Right lobe of liver (tissue), 6 donors: ENCODE data around the gene SYT3. TPM values are rescaled to one million over a fixed set of nuclear protein-coding genes. Genes with fewer than 3 reads are reported as not detected.
"Not testable (repeated sequence)": the region's sequence is repeated elsewhere in the genome, so short reads cannot be mapped to it uniquely, and the experiment has no call there.

Source experiments
- ATAC-seq, 4 donors: fragments of 200-7000 bp; cut with Tn5 transposase; one replicate each; pipeline ENCODE4 v1.9.1; 2020; ENCODE audit warnings: mild to moderate bottlenecking in 4 of 4, moderate library complexity in 4 of 4
- DNase-seq, 3 donors: peaks; one replicate each; pipeline ENCODE4 v3.0.0-alpha.2; 2020
- H3K27ac ChIP-seq, 3 donors: fragments of 200-600 bp; one replicate each; pipeline ENCODE4 v1.8.0; 2022
- H3K27me3 ChIP-seq, 2 donors: fragments of 200-600 bp; one replicate each; pipeline ENCODE4 v1.8.0; 2022
- H3K36me3 ChIP-seq, 4 donors: fragments of 200-600 bp; sonication (generic) in 1 of 4; one replicate each; pipeline versions ENCODE4 v1.5.1 to v1.8.0; 2017 to 2022; ENCODE audit warnings: control low read depth in 1 of 4
- H3K4me1 ChIP-seq, 4 donors: fragments of 200-600 bp; sonication (generic) in 1 of 4; one replicate each; pipeline versions ENCODE4 v1.5.1 to v1.8.0; 2017 to 2022; ENCODE audit warnings: control low read depth in 1 of 4
- H3K4me3 ChIP-seq, 3 donors: fragments of 200-600 bp; one replicate each; pipeline ENCODE4 v1.8.0; 2022
- H3K9me3 ChIP-seq, 4 donors: fragments of 200-600 bp; sonication (generic) in 1 of 4; one replicate each; pipeline versions ENCODE4 v1.5.1 to v1.8.0; 2017 to 2022; ENCODE audit warnings: control low read depth in 1 of 4
- POLR2A ChIP-seq: fragments of 450-650 bp; IDR thresholded peaks from one replicate; pipeline ENCODE4 v1.6.1; 2017; ENCODE audit warnings: antibody characterized with exemption, mild to moderate bottlenecking
- WGBS: methylation state at CpG from one replicate; pipeline ENCODE4 v1.1.6; 2018; ENCODE audit warnings: low coverage, low lambda C conversion rate; ENCODE audit not compliant: insufficient coverage; ENCODE audit errors: missing lambda C conversion rate; 5-methylcytosine and 5-hydroxymethylcytosine counted together
- intact Hi-C, 2 donors: fragments of 100-400 bp; cut with DNase I; formaldehyde crosslinking; loops; one replicate each; pipeline versions ENCODE4 v1.11.2 to v1.14.1; 2022
- total RNA-seq, 6 experiments: library from RNA; depleted of rRNA in 2 of 6; stranded (reverse); fragments of >200 nt in 2 of 6; fragmentation: NEBNext Ultra II Directional in 3 of 6; extraction: Animal tissue kit (Norgen Biotek cat#: 25700) in 3 of 6; gene quantifications; one replicate each; pipeline versions ENCODE4 v1.1.0 to v1.2.4, GENCODE V29; 2016 to 2023
- TF ChIP-seq, protein P1 (sequence below), 4 donors: fragments of 200-600 bp in 3 of 4; fragments of 450-650 bp in 1 of 4; IDR thresholded peaks; one replicate each; pipeline versions ENCODE4 v1.5.1 to v1.8.0; 2016 to 2022; ENCODE audit warnings: antibody characterized with exemption in 4 of 4, mild to moderate bottlenecking in 2 of 4
- donor health status: DM: no; HTN: yes; CAD: no.
- donor health status: DM: no; HTN: no; CAD: no.
- donor health status: DM: no; HTN: no; CAD: no.
- donor health status: DM: no; HTN: yes; CAD: no.
- donor health status: DM: no; HTN: yes; CAD: no.

Gene SYT3
- total RNA-seq, 6 experiments from 2014 or later: not detected

DNA sequence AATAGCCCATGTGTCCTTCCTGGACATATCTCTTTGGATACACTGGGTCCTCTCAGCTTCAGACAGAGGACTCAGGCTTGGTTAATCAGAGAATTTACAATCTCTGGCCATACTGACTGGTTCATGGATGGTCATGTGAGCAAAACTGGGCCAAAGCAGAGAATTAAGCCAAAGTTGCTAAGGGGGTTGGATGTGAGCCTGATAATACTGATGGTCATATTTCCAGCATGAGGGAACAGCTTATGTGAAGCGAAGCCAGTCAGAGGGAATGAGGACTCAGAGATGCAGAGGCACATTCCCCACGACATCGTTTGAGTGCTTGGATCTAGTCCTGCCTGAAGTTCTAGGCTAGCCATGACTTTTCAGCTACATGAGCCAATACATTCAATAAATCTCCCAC, 49.5 kb downstream of the SYT3 start:
- Histone ChIP-seq H3K36me3 (no peaks in the 10 kb centered on the region), H3K9me3 (no peaks in the 10 kb centered on the region), H3K4me3 (no peak overlapping the region), H3K27ac (no peak overlapping the region), H3K27me3 (no peaks in the 10 kb centered on the region), H3K4me1 (no peaks in the 10 kb centered on the region)
- TF ChIP-seq, protein P1, sequence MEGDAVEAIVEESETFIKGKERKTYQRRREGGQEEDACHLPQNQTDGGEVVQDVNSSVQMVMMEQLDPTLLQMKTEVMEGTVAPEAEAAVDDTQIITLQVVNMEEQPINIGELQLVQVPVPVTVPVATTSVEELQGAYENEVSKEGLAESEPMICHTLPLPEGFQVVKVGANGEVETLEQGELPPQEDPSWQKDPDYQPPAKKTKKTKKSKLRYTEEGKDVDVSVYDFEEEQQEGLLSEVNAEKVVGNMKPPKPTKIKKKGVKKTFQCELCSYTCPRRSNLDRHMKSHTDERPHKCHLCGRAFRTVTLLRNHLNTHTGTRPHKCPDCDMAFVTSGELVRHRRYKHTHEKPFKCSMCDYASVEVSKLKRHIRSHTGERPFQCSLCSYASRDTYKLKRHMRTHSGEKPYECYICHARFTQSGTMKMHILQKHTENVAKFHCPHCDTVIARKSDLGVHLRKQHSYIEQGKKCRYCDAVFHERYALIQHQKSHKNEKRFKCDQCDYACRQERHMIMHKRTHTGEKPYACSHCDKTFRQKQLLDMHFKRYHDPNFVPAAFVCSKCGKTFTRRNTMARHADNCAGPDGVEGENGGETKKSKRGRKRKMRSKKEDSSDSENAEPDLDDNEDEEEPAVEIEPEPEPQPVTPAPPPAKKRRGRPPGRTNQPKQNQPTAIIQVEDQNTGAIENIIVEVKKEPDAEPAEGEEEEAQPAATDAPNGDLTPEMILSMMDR (IDR thresholded peaks at IDR 0.05): no peak
- TF ChIP-seq POLR2A: no peak
- ATAC-seq (no peak), DNase-seq (no peak)
- intact Hi-C loops: no loop called here
- 67% methylated on average over 3 of the region's 3 CpGs for WGBS

DNA sequence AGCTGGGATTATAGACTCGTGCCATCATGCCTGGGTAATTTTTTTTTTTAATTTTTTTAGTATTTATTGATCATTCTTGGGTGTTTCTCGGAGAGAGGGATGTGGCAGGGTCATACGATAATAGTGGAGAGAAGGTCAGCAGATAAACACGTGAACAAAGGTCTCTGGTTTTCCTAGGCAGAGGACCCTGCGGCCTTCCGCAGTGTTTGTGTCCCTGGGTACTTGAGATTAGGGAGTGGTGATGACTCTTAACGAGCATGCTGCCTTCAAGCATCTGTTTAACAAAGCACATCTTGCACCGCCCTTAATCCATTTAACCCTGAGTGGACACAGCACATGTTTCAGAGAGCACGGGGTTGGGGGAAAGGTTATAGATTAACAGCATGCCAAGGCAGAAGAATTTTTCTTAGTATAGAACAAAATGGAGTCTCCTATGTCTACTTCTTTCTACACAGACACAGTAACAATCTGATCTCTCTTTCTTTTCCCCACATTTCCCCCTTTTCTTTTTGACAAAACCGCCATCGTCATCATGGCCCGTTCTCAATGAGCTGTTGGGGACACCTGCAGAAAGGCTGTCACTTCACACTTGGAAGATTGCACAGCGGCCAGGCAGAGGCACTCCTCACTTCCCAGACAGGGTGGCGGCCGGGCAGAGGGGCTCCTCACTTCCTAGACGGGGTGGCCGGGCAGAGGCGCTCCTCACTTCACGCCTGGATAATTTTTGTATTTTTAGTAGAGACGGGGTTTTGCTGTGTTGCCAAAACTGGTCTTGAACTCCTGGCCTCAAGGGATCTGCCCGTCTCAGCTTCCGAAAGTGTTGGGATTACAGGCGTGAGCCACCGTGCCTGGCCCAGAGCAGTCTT, 57.7 kb downstream of the SYT3 start:
- H3K27me3 ChIP-seq, H3K27ac ChIP-seq, H3K36me3 ChIP-seq, H3K4me3 ChIP-seq, H3K4me1 ChIP-seq, intact Hi-C loops, DNase-seq, ATAC-seq, H3K9me3 ChIP-seq: not testable (repeated sequence)
- 40% methylated on average over 12 of the region's 24 CpGs for WGBS

DNA sequence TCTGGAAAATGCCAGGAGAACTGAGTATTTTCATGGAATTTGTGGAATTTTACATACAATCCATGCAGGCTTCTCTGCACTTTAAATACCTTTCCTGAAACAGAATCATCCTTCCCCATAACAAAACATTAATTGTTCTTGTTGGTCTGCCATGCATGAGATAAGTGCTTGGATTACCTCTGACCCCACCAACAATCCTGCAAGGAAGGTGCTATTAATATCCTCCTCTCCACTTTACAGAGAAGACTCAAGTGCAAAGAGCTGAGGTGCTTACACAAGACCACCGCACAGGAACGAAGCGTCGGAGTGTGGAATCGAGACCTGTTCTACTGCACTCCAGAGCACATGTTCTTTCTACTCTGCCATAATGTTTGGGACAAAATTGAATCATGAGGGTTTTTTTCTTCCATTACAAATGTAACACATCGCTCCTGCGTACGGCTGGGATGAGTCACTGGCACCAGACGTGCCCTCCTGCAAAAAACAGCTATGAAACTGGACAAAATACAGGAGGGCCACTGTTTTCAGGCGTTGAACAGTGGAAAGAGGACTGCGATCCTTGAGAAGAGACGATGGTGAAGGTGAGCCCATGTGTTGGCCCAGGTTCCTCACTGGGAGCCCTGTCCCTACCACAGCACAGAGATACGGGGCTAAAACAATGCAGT, 58.6 kb downstream of the SYT3 start:
- TF ChIP-seq POLR2A: no peak
- TF ChIP-seq, protein P1 (IDR thresholded peaks at IDR 0.05): no peak
- DNase-seq (no peak), ATAC-seq (no peak)
- Histone ChIP-seq H3K27ac (no peak overlapping the region), H3K4me1 (no peaks in the 10 kb centered on the region), H3K36me3 (no peaks in the 10 kb centered on the region), H3K4me3 (no peak overlapping the region), H3K9me3 (no peaks in the 10 kb centered on the region), H3K27me3 (no peaks in the 10 kb centered on the region)
- 66% methylated on average over 10 of the region's 13 CpGs for WGBS
- intact Hi-C loops: no loop called here

DNA sequence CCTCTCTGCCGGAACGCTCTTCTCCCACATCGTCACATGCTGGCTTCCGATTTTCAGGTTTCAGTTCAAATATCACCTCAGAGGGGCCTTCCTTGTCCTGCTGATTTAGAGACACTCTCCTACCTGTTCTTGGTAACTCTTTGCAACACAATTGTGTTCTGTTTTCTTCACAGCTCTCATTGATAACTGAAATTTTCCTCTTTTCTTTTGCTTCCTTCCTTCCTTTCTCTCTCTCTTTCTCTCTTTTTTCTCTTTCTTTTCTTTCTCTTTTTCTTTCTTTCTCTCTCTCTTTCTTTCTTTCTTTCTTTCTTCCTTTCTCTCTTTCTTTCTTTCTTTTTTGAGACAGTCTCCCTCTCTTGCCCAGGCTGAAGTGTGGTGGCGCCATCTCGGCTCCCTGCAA, 59.4 kb downstream of the SYT3 start:
- Histone ChIP-seq H3K36me3 (no peaks in the 10 kb centered on the region), H3K9me3 (no peaks in the 10 kb centered on the region), H3K27me3 (no peaks in the 10 kb centered on the region), H3K4me3 (no peak overlapping the region), H3K27ac (no peak overlapping the region), H3K4me1 (no peaks in the 10 kb centered on the region)
- TF ChIP-seq, protein P1 (IDR thresholded peaks at IDR 0.05): no peak
- TF ChIP-seq POLR2A: no peak
- 71% methylated on average over 6 of the region's 6 CpGs for WGBS
- no peak for ATAC-seq
- no peak for DNase-seq
- intact Hi-C loops: no loop called here

DNA sequence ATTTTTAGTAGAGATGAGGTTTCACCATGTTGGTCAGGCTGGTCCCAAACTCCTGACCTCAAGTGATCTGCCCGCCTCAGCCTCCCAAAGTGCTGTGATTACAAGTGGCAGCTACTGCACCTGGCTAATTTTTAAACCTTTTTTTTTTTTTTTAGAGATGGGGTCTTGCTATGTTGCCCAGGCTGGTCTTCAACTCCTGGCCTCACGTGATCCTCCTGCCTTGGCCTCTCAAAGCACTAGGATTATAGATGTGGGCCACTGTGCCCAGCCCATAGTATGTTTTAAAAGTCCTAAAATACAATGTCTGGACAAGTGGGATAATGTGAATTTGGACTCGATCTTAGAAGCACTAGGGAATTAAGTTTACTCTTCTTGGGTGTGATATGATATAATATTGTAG, 62.9 kb downstream of the SYT3 start:
- ATAC-seq, DNase-seq: not testable (repeated sequence)

More for the DNA sequence above, 62.9 kb downstream of the SYT3 start:
- H3K4me3 ChIP-seq, H3K27me3 ChIP-seq, intact Hi-C loops, H3K27ac ChIP-seq, H3K4me1 ChIP-seq, H3K36me3 ChIP-seq, H3K9me3 ChIP-seq: not testable (repeated sequence)
- WGBS: 83% methylated on average over 3 of the region's 3 CpGs
